HG02885 (cell line): Measurements from ENCODE around the gene MYLK.

Experiments used
- ATAC-seq: cut with Tn5 transposase; IDR thresholded peaks from one replicate; pipeline ENCODE4 v1.9.1; 2021; ENCODE audit warnings: mild to moderate bottlenecking; ENCODE audit not compliant: unreplicated experiment, poor library complexity

Gene MYLK

DNA sequence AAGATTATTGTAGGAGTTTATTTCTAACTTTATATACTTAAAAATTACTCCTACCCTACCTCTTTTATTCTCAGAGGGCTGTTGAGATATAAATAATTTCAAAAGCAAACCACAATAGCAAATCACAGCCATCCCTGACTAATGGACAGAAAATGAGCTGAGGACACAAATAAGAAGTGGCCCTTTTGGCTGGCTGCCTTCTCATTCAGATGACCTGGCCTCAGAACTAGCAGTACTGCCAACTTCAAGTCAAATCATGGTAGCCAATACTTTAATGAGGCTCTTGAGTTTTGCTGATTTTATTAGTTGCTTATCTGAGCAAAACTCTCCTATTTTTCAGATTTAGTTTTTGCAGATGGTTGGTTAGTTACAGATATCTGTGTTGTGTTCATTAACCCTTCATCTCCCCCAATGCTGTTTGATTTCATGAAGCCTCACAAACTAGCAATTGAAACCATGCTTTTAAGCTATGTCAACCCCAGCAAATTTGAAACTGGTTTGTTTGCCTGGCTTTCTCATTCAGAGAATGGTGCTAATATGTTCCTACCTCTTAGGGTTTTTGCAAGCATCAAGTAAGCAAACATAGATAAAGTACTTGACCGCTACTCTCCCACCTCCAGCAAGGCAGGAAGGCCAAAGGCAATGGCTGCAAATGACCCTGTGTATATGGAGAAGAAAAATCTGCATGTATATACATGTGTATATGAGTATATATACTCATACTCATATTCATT is 225.8 kb downstream of the MYLK start:
- no peak for ATAC-seq

DNA sequence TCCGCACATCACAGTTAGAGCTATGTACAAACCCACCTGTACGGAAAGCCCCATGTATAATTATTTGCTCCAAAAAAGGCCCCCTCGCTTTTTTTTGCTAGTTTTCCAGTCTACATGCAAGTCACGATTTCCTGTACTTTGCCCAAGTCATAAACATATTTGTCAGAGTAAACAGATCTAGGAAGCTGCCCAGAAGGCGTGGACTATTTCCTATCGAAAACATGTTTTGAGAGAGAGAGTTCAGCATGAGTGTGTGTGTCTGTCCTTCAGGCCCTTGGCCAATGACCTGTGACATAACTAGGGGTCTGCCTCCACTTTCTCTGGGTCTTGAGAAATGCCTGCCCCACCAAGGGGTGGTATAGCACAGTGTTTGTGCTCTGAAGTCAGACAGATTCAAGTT is 226.6 kb downstream of the MYLK start:
- ATAC-seq, result no peak

DNA sequence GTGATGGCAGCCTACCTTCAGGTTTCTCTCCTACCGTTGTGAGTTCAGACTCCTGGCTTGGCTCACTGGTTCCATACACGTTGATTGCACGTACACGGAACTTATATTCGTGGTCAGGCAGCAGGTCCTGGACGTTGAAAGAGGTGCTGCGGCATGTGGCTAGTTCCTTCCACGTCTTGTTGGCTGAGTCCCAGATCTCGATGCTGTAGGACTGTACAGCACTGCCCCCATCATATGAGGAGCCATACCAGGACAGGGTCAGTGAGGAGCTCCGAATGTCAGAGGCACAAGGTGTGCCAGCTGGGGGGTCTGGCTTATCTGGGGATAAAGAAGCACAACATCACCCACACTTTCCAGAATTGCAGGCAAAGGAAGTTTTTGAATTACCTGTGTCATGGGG is 227.0 kb downstream of the MYLK start:
- ATAC-seq, result no peak

DNA sequence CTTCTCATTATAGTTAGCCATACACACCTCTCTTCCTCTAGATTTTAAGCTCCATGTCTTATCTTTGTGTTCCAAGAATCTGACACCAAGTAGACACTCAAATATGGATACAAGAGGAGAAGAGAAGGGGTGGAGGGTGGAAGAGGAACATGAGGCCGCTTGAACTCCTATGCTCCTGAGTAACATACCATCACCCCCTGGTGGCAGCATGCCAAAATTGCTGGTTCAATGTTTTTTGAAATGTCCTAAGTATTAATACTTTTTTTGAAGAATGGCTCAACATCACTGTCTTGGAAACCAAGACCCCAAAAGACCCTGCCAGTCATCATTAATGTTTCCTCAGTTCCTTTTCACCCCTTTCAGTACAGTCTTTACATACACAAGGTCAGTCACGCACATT is 227.4 kb downstream of the MYLK start:
- no peak for ATAC-seq

DNA sequence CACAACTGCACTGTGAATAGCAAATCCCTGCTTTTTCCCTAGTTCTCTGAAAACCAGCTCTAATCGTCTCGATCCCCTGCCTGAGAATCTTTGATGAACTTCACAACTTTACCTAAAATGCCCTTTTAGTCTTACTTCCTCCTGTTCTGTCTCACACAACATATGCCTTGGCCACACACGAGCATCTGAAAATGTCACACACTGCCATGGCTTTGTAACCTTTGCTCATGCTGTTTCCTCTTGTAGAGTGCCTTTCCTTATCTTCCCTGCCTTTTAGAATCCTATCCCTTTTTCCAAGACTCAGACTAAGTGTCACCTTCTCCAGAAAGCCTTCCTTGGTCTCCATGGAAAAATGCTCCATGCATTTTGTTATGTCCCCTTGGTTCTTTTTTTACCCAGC is 227.9 kb downstream of the MYLK start:
- no peak for ATAC-seq

DNA sequence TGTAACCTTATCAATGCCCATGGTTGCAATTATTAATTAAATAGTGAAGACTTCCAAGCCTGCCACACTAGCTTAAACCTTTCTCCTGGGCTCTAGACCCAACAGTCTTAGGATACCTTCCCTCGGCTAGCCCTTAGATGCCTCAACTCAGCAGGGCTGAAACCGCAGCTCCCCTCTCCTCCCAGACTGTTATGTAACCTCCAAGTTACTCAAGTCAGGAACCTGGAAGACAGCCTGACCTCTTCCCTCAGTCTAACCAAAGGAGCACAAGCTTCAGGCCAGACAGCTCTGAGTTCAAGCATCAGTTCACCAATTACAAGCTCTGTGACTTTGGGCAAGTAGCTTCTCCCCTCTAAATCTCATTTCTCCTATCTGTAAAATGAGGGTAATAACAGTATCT is 228.7 kb downstream of the MYLK start:
- no peak for ATAC-seq

DNA sequence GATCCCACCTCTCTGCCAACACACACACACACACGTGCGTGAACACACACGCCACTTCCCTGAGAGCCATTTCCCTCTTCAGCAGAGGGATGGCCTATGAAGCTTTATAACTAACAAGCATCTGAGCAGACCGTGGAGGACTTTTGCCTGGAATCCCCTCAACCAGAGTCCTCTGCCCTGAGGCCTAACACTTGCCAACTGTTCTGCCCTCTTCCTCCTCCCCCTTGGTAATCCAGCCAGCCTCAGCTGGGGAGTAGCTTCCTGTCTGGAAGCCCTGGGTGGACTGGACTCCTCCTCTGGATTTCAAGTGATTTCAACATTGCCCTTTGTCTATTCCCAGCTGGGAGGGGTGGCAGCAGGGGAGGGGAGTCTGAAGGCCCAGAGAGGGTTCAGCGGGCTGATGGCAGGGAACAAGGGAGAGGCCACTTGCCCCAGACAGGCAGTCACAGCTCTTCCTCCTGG is 230.9 kb downstream of the MYLK start:
- ATAC-seq, result no peak

DNA sequence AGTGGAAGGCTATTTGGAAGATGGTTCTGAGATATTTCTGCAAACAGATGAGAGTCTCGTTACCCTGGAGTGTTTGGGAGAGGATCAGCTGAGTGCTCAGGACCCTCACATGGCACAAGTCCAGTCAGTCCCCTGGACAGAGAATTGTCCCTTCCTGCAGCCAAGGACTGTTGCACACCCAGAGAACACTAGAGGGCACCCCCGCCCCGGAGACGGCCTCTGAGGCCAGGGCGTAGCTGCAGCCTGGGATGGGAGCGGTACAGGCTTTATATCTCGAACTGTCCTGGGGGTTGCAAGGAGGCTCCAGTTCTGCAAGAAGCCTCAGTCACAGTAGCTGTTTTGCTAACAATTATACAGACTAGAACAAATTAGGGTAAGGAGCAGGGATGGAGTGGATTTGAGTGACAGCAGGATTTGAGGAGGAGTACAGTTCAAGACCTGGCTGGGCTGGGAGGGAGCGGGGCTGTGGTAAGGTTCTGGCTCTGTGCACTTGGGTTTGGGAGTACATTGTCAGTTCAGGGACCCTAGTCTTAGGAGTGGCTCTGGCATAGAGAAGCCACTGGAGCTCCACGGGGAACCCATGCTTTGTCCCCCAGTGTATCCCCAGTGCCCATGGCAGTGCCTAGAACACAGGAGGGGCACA is 231.7 kb downstream of the MYLK start:
- peak; percentile 66 for ATAC-seq

DNA sequence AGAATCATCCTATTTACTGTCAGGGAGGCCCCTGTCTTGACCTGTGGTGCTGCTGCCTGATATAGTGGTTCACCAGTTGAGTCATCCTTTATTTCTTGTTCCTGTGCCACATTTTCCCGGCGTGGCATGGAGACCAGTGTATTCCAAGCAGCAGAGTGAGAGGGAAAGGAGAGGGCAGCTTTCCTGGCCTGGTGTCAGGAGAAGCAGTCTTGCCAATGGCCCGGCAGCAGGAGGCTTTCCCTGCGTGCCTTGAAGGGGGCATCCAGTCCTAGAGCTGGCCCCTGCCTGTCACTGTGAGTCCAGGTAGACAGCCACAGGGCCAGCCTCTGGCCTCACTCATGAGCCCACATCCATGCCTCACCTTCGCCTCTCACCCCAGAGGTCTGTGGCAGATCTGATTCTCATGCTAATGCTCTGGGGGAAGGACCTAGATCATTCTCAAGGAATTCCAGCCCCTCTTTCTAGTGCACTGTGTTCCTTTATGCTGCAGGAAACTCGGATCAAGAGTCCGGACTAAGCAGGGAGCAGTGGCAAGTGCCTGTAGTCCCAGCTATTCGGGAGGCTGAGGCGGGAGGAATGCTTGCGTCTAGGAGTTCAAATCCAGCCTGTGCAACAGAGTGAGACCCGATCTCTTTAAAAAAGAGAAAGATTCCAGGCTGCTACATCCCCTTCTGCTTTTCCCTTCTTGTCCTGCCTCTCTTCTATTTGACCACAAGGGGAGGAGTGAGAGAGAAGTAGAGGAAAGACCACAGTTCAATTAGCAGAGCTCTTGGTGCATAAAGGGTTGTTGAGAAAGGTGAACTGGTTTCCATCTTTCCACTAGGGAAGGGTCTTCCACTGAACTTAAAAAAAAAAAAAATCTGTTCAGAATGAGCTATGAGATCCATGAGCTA is 232.4 kb downstream of the MYLK start:
- no peak for ATAC-seq

DNA sequence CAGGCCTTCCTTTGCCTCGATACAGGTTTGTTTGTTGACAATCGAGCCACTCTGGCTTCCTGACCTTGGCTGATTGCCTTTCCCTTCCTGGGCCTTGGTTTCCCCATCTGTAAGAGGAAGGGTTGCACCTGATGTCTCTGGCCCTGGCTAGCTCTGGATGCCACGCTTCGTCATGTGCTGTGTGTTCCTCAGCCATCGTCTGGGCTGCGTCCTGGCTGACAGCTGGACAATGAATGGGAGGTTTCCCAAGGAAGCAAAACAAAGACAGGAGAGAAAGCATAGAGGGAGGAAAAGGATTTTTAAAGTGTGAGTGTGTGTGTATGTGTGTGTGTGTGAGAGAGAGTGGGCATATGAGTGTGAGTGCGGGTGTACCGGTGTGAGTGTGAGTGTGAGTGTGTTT is 234.0 kb downstream of the MYLK start:
- no peak for ATAC-seq

DNA sequence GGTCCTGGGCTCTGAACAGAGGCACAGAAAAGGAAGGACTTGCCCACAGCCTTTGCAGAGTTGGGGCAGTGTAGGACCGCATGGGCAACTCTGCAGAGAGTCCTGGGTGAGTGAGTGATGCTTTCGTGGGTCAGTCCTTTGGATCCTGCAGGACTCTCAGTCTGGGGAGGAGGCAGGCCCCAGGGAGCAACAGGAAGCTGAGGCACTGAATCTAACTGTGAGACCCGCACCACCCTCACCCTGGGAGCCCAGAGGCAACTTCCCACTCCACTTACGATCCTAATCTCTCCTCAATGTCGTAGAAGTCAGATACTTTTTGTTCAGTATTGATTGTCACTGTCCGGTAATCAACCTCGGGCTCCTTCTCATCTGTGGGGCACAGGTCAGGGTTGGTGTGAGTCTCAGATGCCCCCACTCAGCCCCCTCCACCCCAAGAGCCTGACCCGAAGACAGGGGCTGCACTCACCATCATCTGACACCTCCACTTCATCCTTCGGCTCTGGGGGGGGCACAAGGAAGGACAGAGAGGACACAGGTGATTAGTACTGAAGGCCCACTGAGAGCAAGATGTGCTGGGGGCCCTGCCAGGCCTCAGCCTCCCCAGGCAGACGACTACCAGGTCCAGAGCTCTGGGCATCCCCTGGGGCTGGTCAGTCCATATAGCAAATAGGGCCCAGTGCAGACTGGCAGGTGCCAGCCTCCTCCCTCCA is 235.3 kb downstream of the MYLK start:
- no peak for ATAC-seq

DNA sequence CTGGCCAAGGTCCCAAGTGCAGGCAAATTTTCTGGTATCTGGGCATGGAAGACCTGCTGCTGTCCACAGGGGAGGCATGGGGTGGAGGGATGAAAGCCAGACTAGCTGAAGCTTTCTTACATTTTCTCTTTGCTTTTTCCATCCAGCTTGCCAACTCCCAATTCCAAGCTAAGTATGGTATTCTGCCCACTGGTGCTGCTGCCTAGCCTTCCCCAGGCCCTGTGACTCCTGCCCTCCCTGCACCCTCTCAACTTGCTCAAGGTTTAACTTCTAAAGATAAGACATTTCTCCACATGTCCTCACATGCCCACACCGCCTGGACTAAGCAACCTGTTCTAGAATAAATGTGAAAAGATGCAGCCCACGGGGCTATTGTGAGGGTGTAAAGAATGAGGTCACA is 239.8 kb downstream of the MYLK start:
- no peak for ATAC-seq

DNA sequence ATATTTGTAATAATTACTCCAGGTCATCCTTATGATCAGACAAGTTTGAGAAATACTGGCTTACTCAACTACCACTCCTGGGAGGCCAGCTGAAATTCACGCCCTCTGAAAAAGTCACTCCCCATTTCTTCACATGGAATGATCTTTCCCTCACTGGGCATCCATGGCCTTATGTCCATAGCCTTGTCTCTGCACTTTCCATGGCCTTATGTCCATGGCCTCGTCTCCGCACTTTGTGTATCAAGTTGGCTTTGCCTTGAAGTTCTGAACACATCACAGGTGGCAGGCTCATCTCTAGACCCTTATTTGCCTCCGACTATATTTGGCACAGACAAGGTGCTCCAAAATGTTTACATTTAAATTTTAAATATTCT is 241.2 kb downstream of the MYLK start:
- ATAC-seq, result no peak

DNA sequence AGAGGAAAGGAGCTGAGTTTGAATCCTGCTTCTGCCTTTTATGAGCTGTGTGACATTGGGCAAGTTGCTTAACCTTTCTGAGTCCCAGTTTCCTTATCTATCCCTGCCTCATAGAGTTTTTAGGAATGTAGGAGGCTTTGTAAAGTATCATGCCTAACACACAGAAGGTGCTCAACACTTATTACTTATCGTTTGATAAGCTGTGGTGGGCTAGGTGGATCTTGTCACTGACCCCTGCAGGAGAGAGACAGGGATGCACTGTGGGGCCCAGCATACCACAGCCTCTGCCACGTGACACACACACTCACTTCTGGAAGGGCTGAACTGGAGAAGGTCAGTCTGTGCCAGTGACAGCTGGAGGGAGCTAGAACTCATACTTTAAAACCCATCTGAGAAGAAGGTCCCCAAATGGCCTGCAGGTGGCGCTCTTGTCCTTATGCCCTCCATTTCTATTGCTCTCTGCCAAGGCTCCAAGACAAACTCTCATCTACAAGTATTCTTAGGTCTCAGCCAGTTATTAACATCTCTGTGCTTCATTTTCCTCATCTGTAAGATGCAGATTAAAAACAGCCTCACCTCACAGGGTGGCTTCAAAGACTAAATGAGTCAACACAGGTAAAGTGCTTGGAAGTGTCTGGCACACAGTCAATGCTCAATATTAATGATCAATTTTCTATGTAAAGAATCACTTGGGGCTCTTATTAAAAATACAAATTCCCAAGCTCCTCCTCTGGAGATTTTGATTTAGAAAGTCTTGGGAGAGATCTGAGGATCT is 241.8 kb downstream of the MYLK start:
- ATAC-seq, result peak; percentile 78

DNA sequence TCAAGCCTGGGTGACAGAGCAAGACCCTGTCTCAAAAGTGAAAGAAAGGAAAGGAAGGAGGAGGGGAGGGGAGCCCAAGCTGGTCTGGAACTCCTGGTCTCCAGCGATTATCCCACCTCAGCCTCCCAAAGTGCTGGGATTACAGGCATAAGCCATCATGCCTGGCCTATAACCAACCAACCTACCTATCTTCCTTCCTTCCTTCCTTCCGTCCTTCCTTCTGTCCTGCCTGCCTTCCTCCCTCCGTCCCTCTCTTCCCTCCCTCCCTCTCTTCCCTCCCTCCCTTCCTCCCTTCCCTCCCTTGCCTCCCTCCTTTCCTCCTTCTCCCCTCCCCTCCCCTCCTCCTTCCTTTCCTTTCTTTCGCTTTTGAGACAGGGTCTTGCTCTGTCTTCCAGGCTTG is 242.6 kb downstream of the MYLK start:
- no peak for ATAC-seq

DNA sequence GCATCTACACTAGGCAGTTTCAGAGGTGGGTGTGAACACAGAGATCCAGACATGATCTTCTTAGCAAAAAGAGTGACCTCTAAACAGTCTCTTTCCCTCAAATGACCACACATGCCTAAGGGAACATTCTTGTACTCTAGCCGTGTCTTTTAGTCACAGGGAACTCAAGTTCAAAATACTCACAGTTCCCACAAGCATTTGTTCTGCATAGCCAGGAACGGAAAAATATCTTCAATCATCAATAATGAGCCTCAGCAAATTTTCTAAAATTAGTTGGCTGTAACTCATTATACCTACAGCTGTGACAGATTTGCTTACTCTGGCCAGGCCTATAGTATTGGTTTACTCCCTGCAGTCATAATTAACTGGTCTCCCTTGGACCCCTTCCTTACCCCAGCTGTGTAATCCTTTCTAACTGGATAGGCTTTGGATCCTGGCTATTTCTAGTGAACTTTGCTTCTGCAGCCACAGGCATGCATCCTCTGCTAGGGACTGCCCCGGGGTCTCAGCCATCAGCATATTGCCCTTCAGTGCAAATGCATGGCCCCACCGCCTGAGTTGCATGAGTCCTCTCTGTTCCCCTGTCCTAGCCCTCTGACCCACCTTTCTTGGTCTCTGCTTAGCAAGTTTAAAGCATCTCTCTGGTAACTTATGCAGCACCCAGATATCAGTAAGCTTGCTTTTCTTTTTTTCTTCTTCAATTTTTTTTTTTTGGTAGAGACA is 243.2 kb downstream of the MYLK start:
- ATAC-seq, result no peak

DNA sequence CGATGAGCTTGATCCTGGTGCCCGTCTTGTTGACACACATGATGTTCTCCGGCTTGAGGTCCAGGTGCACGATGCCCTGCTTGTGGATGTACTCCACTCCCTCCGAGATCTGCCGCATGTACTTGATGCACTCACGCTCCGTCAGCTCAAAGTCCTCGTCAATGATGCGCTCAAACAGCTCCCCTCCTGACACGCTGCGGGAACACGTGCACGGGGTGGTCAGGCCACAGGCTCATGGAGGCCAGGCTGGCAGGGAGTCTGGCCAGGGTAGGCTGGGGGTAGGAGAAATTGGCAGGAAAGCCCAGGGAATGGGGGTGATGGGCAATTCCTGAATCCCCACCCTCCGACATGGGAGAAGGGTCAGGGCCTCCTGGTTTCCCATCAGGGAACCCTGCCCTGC is 243.8 kb downstream of the MYLK start:
- no peak for ATAC-seq

DNA sequence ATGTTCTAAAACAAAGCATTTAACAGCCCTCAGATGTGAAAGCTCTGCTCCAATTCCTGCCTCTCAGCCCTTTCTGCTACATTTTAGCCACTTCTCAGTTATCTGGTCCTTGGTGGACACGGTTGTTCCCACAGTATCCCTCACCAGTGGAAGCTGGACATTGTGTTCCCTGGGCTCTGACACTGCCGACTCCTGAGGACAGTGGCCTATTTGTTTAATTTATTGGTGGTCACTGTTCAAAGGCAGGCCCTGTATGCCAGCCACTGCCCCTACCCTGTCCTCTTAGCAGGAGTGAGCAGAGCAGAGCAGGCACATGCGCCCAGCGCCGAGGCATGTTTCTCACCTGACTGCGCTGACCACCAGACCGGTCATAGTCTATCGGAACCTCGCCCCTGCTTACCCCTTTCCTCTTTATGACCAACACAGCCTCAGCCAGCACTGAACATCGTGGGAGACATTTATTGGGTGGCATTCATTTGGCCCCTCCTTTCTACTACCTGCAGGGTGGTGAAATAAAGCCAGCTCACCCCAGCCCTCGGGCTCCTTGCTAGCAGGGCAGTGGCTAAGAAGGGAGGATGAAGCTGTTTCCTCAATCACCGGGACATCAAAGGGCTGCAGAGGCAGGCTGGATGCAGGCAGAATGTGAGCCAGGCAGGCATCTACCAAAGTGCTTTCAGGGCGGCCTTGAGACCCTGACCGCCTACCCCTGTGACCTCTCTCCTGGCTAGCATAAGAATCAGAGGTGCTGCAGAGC is 245.0 kb downstream of the MYLK start:
- ATAC-seq, result no peak

DNA sequence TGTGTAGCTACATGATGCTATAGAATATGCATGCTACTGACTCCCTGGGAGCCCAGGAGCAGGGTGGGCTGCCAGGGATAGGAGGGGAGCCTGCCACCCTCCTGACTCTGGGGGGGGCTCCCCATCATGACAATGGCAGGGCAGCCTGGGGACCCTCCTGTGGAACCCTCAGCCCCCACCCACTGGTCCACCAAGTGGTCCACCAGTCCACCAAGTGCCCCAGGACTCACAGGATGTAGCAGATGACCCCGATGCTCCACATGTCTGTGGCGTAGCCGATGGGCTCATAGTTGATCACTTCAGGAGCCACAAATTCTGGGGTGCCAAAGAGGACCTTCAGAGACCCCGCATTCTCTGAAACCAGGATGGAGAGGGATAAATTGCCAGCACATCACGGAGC is 246.3 kb downstream of the MYLK start:
- ATAC-seq, result no peak
